GM23338 (cell line): ENCODE measurements around the gene SHF.

Source experiments
- EZH2 ChIP-seq: fragments of 200-600 bp; sonication (generic); IDR thresholded peaks from one replicate; pipeline ENCODE4 v1.8.0; 2017; ENCODE audit warnings: antibody characterized with exemption, mild to moderate bottlenecking, low read depth; ENCODE audit not compliant: unreplicated experiment
- EZH2phosphoT487 ChIP-seq: fragments of 200-600 bp; sonication (generic); IDR thresholded peaks from one replicate; pipeline ENCODE4 v1.8.1; 2018; ENCODE audit warnings: antibody characterized with exemption; ENCODE audit not compliant: unreplicated experiment
- JUNB ChIP-seq: IDR thresholded peaks from one replicate; pipeline ENCODE4 v1.6.1; 2016; ENCODE audit warnings: antibody characterized with exemption; ENCODE audit not compliant: unreplicated experiment
- POLR2AphosphoS5 ChIP-seq: IDR thresholded peaks from 2 replicates; pipeline ENCODE4 v1.6.1; 2016; ENCODE audit warnings: antibody characterized with exemption, low read depth
- ZNF114 ChIP-seq: fragments of 250-450 bp; sonication (Bioruptor Pico); IDR thresholded peaks from 2 replicates; pipeline ENCODE4 v1.5.0; 2020; ENCODE audit warnings: mild to moderate bottlenecking, moderate library complexity
- TF ChIP-seq, protein P1 (sequence below), 2 experiments: fragments of 200-600 bp in 1 of 2; sonication (generic) in 1 of 2; conservative IDR thresholded peaks; 2 replicates each; pipeline versions ENCODE4 v1.5.1 to v1.6.1; 2016 to 2017; ENCODE audit warnings: antibody characterized with exemption in 2 of 2, low read depth in 2 of 2, mild to moderate bottlenecking in 2 of 2, moderate library complexity in 1 of 2
- TF ChIP-seq, protein P2 (sequence below): IDR thresholded peaks from 2 replicates; pipeline ENCODE4 v1.6.1; 2016; ENCODE audit warnings: antibody characterized with exemption

DNA sequence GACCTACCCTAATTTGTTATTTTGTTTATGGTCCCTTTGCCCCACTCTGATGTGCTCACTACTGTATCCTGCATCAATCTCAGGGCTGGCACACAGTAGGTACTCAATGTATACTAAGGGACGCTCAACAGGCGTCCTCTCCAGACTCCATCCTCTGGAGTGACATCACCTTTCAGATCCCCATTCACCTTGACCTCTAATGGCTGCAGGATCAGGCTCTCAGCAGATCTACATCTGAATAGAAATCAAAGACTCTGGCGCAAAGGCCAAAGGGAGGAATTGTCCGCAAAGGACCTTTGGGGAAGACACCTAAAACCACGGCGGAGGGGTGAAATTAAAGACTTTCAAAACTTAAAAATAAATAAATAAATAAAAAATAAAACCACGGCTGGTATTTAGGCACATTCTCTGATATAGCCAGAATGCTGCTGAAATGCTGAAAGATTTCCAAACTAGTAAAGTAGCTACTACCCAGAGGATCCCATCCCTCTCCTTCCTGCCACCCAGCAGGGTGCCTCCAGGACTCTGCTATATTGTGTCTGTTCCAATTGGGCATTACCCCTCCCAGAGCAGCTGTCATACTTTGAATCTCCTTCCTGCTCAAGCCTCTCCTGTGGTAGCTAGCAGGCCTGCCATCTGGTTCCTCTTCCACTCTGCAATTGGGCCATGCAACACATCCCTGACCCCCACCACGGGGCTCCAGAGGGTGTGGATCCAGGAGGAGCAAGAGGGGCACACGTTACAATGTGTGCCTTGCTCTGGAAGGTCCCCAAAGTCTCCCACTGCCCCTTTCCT is 6.1 kb downstream of the SHF start:
- TF ChIP-seq ZNF114 (CRISPR knock-in tag) (no peak), JUNB (no peak), EZH2 (no peak), POLR2AphosphoS5 (no peak), EZH2phosphoT487 (no peak)
- TF ChIP-seq, protein P1, sequence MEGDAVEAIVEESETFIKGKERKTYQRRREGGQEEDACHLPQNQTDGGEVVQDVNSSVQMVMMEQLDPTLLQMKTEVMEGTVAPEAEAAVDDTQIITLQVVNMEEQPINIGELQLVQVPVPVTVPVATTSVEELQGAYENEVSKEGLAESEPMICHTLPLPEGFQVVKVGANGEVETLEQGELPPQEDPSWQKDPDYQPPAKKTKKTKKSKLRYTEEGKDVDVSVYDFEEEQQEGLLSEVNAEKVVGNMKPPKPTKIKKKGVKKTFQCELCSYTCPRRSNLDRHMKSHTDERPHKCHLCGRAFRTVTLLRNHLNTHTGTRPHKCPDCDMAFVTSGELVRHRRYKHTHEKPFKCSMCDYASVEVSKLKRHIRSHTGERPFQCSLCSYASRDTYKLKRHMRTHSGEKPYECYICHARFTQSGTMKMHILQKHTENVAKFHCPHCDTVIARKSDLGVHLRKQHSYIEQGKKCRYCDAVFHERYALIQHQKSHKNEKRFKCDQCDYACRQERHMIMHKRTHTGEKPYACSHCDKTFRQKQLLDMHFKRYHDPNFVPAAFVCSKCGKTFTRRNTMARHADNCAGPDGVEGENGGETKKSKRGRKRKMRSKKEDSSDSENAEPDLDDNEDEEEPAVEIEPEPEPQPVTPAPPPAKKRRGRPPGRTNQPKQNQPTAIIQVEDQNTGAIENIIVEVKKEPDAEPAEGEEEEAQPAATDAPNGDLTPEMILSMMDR (conservative IDR thresholded peaks at IDR 0.05; ENCODE audit: low read depth in 2 of 2): no peak
- TF ChIP-seq, protein P2, sequence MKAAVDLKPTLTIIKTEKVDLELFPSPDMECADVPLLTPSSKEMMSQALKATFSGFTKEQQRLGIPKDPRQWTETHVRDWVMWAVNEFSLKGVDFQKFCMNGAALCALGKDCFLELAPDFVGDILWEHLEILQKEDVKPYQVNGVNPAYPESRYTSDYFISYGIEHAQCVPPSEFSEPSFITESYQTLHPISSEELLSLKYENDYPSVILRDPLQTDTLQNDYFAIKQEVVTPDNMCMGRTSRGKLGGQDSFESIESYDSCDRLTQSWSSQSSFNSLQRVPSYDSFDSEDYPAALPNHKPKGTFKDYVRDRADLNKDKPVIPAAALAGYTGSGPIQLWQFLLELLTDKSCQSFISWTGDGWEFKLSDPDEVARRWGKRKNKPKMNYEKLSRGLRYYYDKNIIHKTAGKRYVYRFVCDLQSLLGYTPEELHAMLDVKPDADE: no peak
